ENCODE data around the gene PNMA8A.

GRCh38 chr19:46422344-46422743, 49.0 kb downstream of the PNMA8A start:
- TF ChIP-seq CTCF (IDR thresholded peaks at IDR 0.05) (no peak), EZH2 (IDR thresholded peaks at IDR 0.05; ENCODE audit: borderline replicate concordance, insufficient read depth, low read depth, low read length, poor library complexity, severe bottlenecking) (no peak)

Measured in B cell (primary cell).